Nucleus accumbens (tissue), 56 donors: ENCODE measurements around the gene RBBP8.
A peak's percentile ranks its signal among the peaks of the same experiment; 100 is the strongest.

Experiments
- DNase-seq, 56 donors: peaks; one replicate each; lab custom pipeline; 2025; lab: John Stamatoyannopoulos, UW

Gene RBBP8

DNA sequence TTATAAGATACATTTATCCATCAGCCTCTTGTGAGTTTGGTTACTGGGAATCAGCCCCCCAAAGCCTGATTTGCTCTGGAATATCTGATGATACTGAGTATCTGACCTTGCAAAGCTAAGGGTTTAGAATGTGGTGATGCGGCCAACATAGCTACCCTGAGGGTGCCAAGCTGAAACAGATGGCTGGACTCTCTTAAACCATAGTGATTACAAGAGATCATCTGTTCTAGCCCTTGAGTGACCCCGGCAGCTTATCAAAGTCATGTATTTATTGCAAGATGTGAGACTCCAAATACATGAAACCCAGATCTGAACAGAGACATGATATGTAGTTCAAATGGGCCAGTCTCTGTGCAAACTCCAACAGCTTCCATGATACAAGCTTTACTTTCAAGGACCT lies 124.0 kb downstream of the RBBP8 start:
- no peak for DNase-seq

DNA sequence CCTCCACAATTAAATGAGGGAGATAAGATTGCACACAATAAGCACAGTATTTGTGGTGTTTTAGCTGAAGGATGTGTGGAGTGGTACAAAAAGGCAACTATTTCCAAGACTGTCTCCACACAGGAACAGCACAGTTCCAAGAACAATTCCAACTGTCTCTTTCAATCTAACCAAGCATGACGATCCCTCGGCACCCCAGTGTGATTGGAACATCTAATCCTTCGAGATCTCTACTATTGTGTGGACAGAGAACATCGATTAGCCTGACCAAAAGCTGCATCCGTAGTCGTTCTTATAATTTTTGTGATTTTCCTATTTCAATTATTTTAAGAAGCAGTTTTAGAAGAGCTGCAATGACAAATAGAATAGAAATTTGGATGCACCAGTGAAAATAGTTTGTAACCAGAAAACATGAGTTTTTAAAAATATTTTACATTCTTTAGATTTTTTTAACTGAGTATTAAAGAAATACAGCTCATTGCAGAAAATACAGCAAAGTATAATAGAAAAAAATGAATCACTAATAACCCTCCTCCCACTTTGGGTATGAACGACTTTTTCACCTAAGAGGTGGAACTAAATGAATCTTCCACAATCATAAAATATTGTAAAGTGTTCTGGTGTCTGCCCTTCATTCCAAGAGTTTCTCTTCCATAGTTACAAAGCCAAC lies 125.8 kb downstream of the RBBP8 start:
- DNase-seq: no peak

DNA sequence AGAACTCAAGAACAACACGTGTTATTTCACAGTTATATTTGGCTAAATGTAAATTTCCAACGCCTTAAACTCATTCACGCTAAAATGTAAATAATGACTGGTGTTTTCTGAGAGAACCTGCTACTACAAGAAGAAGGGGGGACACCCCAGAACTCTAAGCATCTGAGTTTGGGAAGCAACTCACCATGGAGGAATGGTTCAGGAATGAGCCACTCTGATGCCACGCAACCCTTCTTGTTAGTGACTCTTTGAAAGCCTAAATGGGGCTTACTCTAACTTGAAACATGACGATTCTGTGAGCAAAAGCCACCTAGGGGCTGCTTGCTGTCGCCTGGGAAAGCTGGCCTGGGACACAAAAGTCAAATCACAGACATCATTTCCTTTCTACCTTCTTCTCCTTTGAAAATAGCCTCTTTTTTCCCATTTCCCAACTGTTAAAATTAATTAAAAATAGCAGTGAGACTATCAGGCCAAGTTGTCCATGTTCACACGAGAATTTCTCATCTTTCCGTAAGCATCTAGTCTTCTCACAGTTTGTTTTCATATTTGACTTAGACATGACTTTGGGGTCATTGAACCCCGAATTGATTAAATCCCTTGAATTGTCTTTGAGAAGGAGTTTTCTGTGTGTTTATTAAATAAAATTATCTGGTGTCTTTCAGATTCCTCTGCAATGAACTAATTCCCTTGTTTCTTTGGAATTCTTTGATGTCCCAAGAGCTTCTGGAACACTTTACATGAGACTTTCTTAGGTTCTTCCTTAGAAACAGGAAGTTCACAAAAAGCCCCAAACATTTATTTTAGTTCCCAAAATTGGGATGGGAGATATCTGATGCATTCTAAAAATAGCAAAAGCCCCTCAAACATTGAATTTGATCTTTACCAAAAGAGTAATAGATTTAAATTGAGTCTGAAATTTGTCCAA lies 126.7 kb downstream of the RBBP8 start:
- no peak for DNase-seq

DNA sequence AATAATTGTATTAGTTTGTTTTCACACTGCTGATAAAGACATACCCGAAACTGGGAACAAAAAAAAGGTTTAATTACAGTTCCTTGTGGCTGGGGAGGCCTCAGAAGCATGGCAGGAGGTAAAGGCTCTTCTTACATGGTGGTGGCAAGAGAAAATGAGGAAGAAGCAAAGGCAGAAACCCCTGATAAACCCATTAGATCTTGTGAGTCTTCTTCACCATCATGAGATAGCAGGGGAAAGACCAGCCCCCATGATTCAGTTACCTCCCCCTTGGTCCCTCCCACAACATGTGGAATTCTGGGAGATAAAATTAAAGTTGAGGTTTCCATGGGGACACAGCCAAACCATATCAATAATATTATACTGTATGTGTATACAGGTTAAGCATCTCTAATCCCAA lies 128.9 kb downstream of the RBBP8 start:
- no peak for DNase-seq

DNA sequence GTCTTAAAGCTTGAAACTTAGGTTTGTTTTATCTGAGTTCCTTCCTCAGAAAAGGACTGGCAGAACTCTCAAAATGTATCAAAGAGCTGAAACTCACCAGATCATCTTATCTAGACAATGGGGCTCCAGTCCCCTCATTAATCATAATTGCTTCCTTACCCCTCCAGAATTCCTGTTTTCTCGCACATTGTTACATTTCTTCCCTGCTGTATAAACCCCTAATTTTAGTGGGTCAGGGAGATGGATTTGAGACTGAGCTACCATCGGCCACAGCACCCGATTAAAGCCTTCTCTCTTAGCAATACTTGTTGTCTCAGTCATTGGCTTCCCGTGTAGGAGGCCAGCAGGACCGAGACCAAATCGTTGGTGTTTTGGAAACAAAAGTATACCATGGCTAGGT lies 130.4 kb downstream of the RBBP8 start:
- DNase-seq: no peak

DNA sequence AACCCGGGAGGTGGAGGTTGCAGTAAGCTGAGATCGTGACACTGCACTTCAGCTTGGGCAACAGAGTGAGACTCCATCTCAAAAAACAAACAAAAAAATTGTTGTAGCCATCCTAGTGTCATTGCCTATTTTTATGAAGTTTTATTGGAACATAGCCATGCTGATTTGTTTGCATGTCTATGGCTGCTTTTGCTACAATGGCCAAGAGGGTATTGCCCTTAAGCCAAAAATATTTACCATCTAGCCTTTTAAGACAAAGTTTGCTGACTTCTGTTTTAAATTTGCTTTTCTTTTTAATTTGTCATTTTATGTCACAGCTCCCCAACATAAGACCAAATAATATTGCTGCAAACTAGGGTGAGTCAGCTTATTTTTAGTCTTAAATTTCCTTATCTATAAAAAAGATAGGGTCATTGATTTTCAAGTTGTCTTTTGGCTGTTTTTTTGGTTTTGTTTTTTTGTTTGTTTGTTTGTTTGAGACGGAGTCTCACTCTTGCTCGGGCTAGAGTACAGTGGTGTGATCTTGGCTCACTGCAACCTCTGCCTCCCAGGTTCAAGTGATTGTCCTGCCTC lies 132.2 kb downstream of the RBBP8 start:
- DNase-seq: no peak

DNA sequence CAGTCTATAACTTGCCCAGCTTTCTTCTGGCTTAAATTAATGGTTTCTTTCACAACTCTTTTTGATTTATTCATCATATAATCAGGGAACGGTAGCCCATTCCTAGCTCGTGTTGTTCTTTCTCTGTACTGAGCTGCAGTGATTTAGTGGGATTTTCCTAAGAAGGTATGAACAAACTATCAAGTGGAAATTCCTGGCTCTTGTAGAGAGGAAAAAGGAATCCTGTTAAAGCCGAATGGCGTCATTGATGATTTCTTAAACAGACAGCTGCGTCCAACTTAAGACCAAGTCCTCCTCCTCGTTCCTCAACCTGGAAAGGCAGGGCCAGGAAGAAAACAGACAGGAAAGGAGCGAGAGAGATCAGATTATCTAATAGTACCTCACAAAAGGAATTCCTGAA lies 132.9 kb downstream of the RBBP8 start:
- DNase-seq: no peak

DNA sequence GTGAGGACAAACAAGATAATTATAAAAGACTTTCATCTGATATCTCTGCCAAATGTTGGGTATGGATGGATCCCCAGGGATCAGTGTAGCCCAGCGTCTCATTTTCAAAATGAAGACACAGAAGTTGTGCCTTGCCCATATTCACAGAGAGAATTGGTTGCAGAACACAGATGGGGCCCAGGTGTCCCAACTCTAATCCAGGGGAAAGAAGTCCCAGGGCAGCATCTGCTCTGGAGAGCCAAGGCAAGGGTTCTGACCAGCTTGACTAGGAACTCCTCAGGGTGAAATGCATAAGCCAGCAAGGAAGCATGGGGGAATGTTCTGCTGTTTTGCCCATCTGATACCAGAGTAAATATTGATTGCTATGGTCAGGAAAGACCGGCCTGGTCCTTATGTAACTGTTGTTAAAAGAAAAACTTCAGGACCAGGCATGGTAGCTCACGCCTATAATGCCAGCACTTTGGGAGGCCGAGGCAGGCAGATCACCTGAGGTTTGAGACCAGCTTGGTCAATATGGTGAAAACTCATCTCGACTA lies 133.4 kb downstream of the RBBP8 start:
- no peak for DNase-seq

DNA sequence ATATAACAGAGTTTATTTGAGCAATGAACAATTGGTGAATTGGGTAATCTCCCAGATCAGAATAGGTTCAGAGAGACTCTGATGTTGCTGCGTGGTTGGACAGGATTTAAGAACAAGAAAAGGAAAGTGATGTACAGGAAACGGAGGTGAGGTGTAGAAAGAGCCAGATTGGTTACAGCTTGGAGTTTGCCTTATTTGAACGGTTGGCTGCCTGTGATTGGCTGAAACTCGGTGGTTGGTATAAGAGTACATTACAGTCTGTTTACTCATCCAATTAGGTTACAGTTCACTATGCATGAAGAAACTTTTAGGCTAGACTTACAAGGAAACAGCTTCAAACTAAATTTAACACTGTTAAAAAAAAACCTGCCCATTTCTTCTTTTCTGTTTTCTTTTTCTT lies 134.1 kb downstream of the RBBP8 start:
- DNase-seq: no peak

DNA sequence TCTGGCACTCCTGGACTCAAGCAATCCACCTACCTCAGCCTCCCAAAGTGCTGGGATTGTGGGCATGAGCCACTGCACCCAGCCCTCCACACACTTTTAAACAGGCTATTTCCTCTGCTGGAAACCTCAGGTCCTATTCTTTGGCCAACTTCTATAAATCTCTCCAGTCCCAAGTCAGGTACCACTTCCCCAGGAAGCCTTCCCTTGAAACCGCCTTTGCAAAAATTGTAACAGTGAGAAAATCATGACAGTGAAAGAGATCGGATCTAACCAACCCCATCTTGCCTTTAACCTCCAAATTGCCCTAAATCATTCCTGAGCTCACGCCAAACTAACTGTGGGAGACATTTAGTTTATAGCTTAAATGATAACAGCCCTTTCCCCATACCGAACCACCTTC lies 134.9 kb downstream of the RBBP8 start:
- DNase-seq: no peak

DNA sequence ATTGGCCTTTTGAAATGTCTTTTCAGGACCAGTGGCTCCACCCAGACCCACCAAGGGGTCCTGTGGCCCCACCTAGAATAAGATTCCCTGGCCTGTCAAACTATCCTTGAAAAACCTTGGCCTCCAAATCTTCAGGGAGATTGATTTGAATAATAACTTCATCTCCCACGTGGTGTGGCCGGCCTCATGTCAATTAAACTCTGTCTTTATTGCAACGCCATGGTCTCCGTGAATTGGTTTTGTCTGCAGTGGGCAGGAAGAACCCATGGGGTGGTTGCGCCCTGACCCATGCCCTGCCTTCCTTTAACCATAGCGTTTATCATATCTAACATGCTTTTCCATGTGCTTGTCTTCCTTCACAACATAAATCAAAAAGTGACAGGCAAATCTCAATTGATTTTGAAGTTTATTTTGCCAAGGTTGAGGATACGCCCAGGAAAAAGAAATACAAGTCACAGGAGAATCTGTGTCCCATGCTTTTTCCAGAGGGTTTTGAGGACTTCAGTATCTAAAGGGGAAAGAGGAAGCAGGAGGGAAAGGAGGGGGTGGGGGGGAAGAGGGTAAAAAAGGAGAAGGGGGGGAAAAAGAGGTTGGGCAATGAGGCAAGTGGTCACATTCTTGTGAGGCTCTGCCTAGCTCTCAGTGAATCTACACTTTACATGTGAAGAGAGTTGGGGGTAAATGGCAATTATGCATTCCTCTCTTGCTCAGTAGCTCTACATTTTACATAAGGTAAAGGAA lies 135.6 kb downstream of the RBBP8 start:
- DNase-seq: no peak

DNA sequence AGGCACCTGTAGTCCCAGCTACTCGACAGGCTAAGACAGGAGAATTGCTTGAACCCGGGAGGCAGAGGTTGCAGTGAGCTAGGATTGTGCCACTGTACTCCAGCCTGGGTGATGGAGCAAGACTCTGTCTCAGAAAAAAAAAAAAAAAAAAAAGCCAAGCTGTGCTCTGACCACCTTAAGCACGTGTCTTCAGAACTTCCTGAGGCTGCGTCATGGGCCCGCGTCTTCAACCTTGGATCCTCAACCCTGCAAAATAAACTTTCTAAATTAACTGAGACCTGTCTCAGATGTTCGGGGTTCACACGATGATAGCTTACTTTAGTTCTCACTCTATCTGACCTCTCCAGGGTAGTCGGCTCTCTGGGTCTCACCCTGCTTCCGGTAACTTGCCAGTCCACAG lies 136.4 kb downstream of the RBBP8 start:
- no peak for DNase-seq

DNA sequence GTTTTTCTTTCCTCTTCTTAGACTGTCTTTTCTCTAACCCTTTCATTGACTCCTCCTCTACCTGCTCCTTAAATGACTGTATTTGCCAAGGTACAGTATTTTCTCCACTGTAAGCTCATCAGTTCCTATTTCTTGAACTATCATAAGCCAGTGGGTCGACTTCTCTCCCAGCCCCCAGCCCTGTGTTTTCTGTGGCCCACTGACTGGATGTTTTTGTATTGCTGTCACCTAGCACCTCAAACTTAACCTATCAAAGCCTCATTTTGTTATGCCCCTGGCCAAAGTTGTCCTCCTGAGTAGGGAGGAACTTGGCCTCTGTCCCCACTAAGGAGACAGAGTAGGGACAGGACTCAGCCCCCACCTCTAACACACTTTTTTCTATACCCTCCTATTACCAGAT lies 136.8 kb downstream of the RBBP8 start:
- no peak for DNase-seq

DNA sequence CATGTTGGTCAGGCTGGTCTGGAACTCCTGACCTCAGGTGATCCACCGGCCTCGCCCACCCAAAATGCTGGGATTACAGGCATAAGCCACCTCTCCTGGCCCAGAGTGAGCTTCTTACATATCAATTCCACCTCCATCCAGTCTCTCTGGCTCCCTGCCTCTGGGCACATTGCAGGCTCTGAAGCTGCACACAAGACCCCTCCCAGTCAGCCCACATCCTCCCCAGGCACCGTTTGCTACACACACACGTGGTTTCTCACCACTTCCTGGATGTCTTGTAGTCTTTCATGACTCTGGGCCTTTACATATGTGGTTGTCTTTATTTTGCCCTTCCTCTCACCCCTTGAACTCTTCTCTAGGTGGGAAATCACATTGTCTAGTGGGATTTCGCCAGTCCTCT lies 138.2 kb downstream of the RBBP8 start:
- peak in 7 of 56 donors; percentile 2 to 31 (median 14) for DNase-seq

DNA sequence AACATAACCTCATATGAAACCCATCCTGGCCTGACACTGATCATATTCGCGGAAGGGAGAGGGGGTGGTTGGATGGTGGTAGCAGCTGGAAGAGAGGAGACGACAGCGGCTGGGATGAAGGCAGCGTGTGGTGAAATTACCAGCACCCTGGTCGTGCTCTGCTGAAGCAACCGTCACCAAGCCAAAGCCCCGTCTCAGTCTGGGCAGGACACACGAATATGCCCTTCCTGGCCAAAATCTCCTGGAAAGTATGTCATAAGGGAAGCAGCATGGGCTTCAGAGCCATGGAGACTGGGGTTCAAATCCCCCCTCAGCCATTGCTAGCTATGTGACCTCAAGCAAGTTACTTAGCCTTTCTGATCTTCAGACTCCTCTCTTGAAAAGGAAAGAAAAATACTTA lies 139.0 kb downstream of the RBBP8 start:
- no peak for DNase-seq

DNA sequence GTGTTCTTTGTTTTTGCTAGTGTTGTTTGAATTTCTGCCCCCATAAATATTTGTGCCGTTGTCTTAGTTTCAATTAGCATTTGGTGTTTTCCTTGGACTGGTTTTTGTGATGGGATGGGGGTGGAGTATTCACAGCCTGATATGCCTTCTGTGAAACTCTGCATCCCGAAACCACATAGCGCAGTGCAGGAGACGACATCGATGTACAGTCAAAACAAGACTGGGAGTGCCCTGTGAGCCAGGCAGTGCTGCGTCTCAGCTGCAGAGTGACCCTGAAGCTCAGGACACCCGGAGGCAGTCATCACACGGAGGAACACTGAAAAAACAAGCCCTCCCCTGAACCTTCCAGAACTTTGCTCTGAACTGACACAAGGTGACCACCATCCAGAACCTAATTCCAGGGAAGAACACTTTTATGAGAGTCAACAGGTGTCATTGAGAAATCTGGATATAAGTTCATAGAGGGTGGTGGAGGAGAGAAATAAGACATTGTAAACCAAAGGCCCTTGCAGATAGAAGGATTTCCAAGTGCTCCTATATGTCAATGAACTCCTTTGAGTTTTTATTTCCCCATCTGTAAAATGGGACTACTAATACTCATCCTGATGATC lies 141.0 kb downstream of the RBBP8 start:
- DNase-seq: no peak
